GM21528 (cell line): ENCODE data around the gene RPS19.
A peak's percentile ranks its signal among the peaks of the same experiment; 100 is the strongest.

ENCODE experiments used
- ATAC-seq: cut with Tn5 transposase; IDR thresholded peaks from one replicate; pipeline ENCODE4 v1.9.1; 2021; ENCODE audit warnings: mild to moderate bottlenecking, moderate library complexity; ENCODE audit not compliant: unreplicated experiment, low FRiP score

Gene RPS19

DNA sequence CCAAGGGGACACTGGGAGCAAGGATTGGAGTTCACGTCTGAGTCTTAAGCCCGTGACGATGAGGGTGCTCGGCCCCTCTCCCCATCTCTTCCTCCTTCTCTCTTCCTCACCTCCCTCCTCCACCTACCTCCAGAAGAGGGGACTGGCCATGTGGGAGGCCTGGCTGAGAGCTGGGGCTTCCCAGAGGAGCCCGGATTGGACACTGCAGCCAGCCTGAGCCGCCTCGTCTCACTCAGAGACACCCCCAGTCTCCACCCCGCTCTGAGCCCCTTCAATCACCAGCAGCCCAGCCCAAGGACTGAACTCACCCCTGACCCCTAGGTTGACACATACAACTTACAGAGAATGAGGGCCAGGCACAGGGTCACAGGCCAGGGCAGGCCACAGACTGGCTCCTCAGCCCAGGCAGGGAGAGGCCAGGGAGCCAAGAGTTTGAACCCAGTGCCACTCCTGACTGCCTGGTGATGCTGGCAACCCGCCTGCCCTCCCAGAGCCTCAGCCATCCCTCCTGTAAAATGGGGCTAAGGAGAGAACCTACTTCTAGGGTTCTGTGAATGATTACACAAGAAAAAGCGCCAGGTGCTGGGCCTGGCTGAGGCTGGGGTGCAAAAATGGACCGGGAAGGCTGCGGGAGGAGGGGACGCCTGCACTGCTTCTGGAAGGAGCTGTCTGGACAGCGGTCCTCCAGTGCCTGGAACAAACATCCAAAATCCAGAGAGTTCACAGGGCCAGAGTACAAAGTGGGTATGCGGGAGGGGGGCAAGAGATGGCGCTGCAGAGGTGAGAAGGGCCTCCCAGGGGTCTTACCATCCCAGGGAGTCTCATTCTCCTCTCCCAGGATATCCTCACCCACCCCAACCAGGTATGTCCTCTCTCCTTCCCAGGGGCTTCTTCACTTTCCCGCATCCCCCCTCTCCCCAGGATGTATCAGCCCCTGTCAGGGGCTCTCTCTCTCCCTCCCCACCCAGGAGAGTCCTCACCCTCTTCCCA is 18.2 kb downstream of the RPS19 start:
- no peak for ATAC-seq

DNA sequence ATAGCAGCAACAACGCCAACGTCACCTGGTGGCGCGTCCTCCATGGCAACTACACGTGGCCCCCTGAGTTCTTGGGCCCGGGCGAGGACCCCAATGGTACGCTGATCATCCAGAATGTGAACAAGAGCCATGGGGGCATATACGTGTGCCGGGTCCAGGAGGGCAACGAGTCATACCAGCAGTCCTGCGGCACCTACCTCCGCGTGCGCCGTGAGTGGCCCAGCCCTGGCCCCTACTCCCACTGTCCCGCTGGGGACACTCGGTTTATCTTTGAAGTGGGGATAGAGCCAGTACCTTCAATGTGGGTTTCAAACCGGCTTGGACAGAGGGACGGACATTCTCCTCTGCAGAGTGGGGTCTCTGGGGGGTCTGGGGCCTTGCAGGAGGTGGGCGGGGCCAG is 19.0 kb downstream of the RPS19 start:
- ATAC-seq: no peak

DNA sequence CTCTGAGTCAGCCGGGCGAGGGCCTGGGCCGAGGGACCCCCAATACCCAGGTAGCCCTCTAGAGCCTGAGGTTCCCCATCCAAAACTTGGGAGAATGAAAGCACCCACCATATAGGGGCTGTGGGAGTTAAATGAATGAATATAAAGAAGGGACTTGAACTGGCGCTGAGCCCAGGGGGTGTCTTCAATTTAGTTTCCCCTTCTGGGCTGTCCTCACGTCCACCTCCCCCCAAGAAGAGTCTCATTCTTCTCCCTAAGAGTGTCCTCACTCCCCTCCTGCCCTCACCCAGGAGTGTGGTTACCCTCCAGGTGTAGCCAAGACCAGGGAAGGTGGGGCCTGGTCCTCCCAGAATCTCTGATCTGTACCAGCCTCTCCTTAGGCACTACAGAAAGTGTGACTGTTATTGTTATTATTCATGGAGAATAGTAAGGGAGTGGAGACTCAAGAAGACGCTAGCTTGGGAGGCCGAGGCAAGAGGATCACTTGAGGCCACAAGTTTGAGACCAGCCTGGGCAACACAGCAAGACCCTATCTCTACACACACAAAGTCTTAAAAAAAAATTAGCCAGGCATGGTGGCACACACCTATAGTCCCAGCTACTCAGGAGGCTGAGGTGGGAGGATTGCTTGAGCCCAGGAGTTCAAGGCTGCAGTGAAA is 19.7 kb downstream of the RPS19 start:
- no peak for ATAC-seq

DNA sequence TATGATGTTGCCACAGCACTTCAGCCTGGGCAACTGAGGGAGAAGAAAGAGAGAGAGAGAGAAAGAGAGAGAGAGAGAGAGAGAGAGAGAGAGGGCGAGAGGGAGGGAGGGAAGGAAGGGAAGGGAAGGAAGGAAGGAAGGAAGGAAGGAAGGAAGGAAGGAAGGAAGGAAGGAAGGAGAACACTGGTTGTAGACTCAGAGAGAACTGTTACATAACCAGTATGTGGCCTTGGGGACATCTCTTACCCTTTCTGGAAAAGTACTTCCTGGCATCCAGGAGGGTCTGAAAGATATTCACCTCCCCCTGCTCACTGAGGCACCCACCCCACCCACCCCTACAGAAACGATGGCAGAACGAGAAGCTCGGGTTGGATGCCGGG is 20.3 kb downstream of the RPS19 start:
- no peak for ATAC-seq

DNA sequence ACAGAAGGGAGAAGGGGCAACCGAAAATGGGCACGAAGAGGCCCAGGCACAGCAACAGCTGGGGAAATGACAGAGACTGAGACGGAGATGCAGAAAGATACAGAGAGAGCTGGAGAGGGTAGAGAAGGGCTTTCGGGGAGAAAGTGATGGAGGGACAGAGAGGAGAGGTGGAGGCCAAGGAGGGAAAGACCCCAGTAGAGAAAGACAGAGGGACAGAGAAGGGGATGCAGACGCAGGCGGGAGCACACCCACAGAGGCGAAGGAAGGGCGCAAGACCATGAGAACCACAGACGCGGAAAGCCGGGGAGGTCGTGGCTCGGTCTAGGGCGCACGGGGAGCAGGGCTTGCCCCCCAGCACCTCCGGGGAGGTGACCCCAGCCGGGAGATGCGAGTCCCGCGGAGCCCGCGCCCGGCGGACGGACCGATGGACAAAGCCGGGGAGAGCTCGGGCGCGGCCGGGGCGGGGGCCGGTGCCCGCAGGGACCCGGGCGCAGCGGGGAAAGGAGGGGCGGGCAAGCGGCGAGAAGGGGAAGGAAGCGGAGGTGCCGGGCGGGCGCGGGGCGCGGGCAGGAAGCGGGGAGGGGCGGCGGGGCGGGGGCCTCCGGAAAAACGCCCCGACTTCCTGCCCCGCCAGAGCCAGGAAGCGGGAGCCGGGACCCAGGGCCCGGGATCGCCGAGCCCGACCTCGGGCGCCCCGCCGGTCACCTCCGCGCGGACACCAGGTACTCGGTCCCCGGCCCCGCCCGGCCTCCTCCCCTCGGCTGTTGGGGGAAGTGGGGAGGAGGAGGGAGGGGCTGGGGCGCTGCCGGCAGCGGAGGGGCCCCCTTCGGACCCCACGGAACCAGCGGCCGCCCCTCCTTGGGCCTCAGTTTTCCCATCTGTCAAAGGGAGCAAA is 22.8 kb downstream of the RPS19 start, which contains the start of gene ARHGEF1:
Gene ARHGEF1, plus strand, starts transcription at position 617 of the 895 bp plus-strand sequence. CDS start 4,899 bp downstream, outside the sequence.
- ATAC-seq: no peak

DNA sequence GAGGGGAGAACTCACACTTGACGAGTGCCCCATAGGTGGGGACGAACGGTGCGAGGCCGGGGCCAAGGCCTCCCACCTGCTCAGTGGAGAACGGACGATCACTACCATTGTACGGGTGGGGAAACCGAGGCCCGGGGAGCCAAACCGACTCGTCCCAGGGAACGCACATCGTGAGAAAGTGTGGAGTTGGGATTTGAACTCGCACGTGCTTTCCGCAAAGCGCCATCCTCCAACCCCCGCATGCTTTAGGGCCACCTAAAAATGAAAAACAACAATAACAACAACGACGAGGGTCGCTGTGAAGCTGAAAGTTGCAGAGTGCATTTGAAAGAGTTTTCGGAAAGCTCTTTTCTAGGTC is 23.4 kb downstream of the RPS19 start:
- no peak for ATAC-seq

DNA sequence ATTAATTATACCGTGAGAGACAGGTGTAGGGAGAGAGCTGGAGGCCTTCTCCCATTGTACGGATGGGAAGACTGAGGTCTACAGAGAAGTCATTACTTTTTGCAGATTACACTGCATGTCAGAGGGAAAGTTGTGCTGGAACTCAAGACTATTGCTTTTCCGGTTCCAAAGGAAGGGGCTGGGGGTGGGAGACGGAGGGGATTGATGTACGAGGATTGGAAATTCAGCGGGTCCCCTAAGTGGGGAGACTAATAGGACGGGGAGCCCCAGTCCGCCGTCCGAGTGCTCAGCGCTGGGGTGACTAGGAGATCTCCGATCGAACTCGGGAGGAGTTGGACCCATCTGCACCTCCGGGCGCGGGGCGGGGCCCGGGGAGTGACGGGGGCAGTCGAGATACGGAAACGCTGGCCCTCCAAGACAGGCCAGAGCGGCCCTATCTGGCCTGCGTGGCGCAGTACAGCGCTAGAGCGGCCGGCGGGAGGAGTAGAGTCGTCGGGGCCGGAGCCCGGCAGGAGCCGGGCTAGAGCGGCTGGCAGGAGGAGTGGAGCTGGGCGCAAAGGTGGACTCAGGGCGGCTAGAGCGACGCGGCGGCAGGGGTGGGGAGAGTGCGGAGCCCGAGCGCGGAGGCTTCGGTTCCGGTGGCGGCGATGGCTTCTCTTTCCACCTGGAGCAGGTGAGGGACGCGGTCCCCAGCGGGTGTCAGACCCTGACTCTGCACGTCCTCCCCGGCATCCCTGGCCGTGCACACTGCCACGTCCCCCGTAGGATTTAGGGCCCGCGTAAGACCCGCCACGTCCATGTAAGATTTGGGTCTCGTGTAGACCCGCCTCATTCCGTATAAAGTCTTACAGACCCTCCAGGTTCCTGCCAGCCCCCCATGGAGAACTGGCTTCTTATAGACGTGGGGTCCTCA is 24.0 kb downstream of the RPS19 start:
- peak; percentile 62 for ATAC-seq

DNA sequence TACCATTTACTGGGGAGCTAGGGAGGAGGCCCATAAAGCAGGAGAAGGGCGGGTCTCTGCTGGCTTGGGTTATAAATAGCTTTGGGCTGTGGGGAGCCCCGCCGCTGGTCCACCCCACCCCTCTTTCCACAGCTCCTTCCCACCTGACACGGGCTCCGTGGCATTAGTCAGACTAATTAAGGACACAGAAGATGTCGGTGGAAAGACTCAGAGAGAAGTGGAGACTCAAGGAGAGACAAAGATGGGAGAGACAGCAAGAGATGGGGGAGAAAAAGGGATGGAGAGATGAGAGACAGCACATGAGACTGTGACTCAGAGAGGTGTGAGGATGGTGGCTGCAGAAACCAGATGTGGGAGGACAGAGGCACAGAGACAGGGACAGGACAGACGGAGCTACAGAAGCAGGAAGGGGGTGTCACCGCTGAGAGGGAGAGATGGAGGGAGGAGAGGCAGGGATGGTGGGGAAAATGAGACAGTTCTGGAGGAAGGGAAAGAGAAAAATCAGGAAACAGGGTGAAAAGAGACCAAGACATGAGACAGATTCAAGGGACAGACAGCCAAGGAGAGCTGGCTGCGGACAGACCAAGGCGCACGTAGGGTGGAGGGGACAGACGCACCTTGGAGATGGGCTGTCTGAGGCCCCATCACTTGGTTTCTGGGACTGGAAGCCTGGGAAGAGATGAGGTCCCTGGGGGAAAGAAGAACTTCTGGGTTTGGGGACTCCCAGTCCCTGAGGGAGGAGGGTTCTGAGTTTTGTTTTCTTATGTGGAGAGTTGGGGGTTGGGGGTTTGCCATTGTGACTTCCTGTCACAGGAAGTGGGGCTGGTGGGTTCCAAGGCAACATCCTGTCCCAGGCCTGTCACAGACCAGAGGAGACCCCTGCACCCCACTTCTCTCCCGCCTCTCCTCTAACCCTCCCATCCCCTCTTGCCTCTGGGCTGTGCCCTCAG is 27.0 kb downstream of the RPS19 start:
- ATAC-seq: no peak

DNA sequence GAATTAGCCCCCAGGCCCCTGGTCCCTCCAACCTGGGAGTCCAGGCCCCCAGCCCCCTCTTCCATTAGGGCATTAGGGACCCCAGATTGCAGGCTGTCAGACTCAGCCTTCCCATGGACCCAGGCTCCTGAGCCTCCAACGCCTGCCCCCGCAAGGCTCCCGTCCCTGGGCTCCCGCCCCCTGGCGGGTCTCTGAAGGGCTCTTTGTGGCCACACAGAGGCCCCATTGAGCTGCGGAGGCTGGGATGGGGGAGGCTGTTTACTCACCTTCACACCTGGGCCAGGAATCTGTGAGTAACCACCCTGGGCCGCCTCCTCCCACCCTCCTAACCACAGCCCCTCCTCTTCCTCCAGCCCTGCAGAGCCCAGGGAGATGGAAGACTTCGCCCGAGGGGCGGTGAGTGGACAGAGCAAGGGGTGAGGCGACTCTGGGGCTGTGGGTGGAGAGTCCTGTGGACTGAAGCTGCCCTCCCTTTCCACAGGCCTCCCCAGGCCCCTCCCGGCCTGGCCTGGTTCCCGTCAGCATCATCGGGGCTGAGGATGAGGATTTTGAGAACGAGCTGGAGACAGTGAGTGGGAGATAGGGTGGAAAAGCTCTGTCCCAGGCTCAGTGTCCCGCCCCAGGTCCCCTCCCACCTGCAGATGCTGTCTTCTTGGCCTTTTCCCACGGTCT is 27.8 kb downstream of the RPS19 start:
- no peak for ATAC-seq

DNA sequence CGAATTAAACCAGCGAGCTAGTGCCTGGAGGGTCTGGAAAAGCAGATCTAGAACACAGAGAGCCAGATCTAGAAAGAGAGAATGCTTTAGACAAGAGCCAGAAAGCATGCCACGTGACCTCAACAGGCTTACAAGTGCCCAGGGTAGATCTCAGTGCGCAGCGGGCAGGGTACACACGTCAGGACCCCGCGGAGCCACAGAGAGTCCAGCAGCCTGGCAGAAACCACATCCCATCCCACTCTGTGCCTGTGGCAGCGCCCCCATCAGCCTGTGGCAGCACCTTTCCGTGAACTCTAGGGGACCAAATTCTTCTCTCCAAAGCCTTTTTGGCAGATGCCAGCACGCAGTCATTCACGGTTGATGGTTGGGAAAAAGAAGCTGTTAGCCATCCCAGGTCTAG is 28.9 kb downstream of the RPS19 start:
- no peak for ATAC-seq

DNA sequence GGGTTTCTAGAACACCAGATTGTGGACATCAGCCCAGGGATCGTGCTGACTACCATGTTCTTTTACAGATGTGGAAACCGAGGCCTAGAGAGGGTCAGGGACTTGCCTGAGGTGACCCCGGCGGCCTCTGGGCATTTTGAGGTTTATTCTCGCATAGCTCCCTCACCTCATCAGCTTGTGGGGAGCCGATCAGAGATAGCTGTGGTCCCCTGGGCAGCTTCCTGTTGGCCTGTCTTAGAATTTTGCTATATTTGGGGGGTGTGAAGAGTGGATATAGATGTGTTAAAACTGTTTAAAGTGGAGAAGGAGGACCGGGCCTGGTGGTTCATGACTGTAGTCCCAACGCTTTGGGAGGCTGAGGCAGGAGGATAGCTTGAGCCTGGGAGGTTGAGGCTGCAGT is 29.8 kb downstream of the RPS19 start:
- ATAC-seq: no peak

DNA sequence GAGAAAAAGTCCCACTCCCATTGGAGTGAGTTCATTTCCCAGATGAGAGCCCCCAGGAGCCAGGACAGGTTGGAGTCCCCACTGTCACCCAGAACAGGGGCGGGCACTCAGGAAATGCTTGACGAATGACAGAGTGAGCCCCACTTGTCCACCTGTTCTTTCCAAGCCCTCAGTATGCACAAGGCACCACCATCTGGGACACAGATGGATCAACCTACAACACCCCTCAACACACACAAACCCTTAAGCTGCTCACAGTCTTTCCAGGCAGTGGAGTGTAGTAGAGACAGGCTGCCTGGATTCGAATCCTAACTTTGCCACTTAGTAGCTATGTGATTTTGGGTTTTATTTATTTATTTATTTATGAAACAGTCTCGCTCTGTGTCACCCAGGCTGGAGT is 30.9 kb downstream of the RPS19 start:
- no peak for ATAC-seq

DNA sequence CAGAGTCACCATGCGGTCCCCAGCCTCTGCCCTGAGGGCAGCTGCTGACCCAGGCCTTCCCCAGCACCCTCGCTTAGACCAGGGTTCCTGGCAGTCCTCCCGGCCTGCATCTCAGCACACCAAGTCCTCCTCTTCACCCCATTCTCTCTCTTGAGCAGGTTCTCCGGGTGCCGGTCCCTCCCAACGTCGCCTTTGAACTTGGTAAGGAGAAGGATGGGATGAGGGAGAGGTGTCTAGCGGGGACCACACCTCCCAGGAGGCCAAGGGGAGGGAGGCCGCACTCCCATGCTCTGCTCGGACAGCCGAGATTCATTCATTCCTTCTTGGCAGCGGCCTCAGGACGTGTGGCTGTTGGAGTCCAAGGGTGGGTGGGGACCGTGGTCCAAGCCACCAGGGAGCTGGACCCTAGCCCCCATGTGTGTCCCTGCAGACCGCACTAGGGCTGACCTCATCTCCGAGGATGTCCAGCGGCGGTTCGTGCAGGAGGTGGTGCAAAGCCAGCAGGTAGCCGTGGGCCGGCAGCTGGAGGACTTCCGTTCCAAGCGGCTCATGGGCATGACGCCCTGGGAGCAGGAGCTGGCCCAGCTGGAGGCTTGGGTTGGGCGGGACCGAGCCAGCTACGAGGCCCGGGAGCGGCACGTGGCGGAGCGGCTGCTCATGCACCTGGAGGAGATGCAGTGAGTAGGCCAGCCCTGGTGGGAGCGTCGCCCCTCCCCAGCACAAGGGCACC is 32.3 kb downstream of the RPS19 start:
- no peak for ATAC-seq

DNA sequence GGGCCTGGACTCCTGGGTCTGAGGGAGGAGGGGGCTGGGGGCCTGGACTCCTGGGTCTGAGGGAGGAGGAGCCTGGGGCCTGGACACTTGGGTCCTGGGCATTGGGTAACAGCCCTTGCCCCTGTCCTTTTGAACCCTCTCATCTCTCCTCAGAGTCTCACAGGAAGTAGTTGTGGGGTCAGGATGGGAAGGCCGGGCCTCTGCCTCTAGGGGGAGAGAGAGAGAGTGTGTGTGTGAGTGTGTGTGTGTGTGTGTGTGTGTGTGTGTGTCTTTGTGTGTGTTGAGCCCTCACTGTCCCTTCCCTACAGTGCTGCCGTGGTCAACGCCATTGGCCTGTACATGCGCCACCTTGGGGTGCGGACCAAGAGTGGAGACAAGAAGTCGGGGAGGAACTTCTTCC is 33.8 kb downstream of the RPS19 start:
- ATAC-seq: no peak

DNA sequence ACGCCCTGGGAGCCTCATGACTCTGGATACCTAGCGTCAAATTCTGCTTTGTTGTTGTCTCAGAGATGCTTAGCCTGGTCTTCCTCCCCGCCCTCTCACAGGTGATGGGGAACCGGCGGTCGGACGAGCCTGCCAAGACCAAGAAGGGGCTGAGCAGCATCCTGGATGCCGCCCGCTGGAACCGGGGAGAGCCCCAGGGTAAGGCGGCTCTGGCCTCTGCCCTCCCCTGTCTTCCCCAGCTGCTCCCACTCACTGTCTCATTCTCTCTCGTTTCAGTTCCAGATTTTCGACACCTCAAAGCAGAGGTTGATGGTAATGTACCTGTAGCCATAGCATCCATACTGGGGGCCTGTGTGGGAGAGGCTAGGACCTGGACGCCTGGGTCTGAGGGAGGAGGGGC is 34.3 kb downstream of the RPS19 start:
- ATAC-seq: no peak

DNA sequence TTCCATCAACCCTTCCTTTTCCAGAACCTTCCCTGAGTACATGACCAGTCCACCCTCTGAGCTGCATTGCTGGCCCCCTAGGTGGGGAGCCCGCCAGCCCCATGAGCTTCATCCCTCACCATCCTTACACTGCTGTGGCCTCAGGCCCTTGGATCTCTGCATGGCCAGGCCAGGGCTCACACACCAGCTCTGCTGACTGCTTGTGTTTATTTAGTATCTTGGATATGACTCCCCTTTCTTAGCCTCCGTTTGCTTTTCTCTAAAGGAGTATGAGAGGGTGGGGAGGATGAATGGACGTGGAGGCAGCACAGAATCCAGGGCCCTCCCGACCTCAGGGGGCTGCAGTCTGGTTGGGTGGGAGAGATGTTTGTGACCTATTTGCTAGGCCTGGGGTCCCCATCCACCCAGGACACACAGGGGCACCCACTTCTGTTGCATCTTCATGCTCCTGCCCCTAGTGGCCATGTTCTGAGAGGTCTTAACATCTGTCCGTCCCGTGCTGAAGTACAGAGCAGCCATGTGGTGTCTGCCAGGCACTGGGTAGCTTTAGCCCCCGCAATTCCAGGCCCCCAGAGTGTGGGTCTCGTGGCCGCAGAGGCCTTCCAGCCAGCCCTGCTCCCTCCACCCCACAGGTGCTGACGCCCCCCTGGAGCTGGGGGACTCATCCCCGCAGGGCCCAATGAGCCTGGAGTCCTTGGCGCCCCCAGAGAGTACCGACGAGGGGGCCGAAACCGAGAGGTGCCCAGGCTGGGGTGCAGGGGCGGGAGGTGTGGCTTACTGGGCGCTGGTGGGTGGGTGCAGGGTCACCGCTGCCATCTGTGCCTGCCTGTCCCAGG is 35.9 kb downstream of the RPS19 start:
- ATAC-seq: no peak

DNA sequence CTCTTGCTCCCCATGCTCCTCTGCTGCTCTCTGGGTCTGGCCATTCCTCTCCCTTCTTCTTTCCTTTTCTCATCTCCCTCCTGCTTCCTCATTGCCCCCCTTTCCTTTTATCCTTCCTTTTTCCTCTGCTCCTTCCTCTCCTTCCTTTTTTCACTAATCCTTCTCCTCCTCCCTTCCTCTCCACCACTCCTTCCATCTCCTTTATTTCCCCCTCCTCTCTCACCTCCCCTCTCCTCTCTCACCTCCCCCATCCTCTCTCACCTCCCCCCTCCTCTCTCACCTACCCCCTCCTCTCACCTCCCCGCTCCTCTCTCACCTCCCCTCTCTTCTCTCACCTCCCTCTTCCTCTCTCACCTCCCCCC is 36.5 kb downstream of the RPS19 start:
- ATAC-seq: no peak
